Calu3 (cell line): ENCODE results near the gene CTNND2. TPM values are rescaled to one million over a fixed set of nuclear protein-coding genes. Genes with fewer than 3 reads are reported as not detected.

Experiments
- BruUV-seq: library from RNA; stranded (reverse); fragments of 400-500 nt; replicated peaks from 2 replicates; lab custom pipeline; 2021; lab: Mats Ljungman, UMichigan
- CTCF ChIA-PET: fragments of 300-600 bp; sonication (Branson Sonifier 250); formaldehyde crosslinking; loops from one replicate; lab custom pipeline; 2022; ENCODE audit warnings: antibody characterized with exemption; lab: Charles Lee
- DNase-seq: peaks from one replicate; pipeline ENCODE4 v3.0.0; 2022
- H3K27ac Mint-ChIP-seq: one replicate; pipeline ENCODE4 v1.8.0; 2022; ENCODE audit warnings: mixed read lengths; ENCODE audit not compliant: unreplicated experiment
- H3K27me3 Mint-ChIP-seq: one replicate; pipeline ENCODE4 v1.8.0; 2022; ENCODE audit warnings: mixed read lengths; ENCODE audit not compliant: unreplicated experiment
- H3K36me3 Mint-ChIP-seq: one replicate; pipeline ENCODE4 v1.8.0; 2022; ENCODE audit warnings: mild to moderate bottlenecking, moderate library complexity, mixed read lengths; ENCODE audit not compliant: insufficient read depth, unreplicated experiment
- H3K4me1 Mint-ChIP-seq: one replicate; pipeline ENCODE4 v1.8.0; 2022; ENCODE audit warnings: mild to moderate bottlenecking, low read depth, mixed read lengths; ENCODE audit not compliant: unreplicated experiment
- H3K4me3 Mint-ChIP-seq: one replicate; pipeline ENCODE4 v1.8.0; 2022; ENCODE audit warnings: mild to moderate bottlenecking, low read depth, moderate library complexity, mixed read lengths; ENCODE audit not compliant: unreplicated experiment
- H3K9me3 Mint-ChIP-seq: one replicate; pipeline ENCODE4 v1.8.0; 2022; ENCODE audit warnings: low read depth, mixed read lengths; ENCODE audit not compliant: unreplicated experiment
- intact Hi-C: fragments of 100-400 bp; cut with micrococcal nuclease; formaldehyde crosslinking; loops from one replicate; pipeline ENCODE4 v1.10.0; 2022; ENCODE audit not compliant: unreplicated experiment
- total RNA-seq: library from RNA; stranded (reverse); gene quantifications from 2 replicates; pipeline ENCODE4 v1.2.3, GENCODE V29; 2022
- TF ChIP-seq, protein P1 (sequence below): fragments of 200-600 bp; IDR thresholded peaks from one replicate; pipeline ENCODE4 v1.8.0; 2022; ENCODE audit warnings: antibody characterized with exemption; ENCODE audit not compliant: unreplicated experiment

The CTNND2 gene
- total RNA-seq, 1 experiment from 2014 or later = 19.6 TPM

GRCh38 chr5:11524188-11524587 lies 380.1 kb downstream of the CTNND2 start:
- Mint-ChIP-seq H3K27ac (no peak overlapping the region), H3K4me1 (peaks cover 20% of the 10 kb centered on the region), H3K27me3 (no peaks in the 10 kb centered on the region), H3K4me3 (no peak overlapping the region), H3K9me3 (no peaks in the 10 kb centered on the region), H3K36me3 (no peaks in the 10 kb centered on the region)
- CTCF ChIA-PET = no interaction called here
- TF ChIP-seq, protein P1, sequence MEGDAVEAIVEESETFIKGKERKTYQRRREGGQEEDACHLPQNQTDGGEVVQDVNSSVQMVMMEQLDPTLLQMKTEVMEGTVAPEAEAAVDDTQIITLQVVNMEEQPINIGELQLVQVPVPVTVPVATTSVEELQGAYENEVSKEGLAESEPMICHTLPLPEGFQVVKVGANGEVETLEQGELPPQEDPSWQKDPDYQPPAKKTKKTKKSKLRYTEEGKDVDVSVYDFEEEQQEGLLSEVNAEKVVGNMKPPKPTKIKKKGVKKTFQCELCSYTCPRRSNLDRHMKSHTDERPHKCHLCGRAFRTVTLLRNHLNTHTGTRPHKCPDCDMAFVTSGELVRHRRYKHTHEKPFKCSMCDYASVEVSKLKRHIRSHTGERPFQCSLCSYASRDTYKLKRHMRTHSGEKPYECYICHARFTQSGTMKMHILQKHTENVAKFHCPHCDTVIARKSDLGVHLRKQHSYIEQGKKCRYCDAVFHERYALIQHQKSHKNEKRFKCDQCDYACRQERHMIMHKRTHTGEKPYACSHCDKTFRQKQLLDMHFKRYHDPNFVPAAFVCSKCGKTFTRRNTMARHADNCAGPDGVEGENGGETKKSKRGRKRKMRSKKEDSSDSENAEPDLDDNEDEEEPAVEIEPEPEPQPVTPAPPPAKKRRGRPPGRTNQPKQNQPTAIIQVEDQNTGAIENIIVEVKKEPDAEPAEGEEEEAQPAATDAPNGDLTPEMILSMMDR = no peak
- BruUV-seq = no TSS peak
- intact Hi-C loops = no loop called here
- DNase-seq = no peak

- intact Hi-C loops = no loop called here
- CTCF ChIA-PET = no interaction called here
- Mint-ChIP-seq H3K36me3 (no peaks in the 10 kb centered on the region), H3K27me3 (no peaks in the 10 kb centered on the region), H3K4me3 (no peak overlapping the region), H3K9me3 (no peaks in the 10 kb centered on the region), H3K27ac (no peak overlapping the region), H3K4me1 (peaks cover 20% of the 10 kb centered on the region)
- TF ChIP-seq, protein P1 = no peak
- no TSS peak for BruUV-seq
- no peak for DNase-seq
Observed at GRCh38 chr5:11522796-11523195, 381.4 kb downstream of the CTNND2 start.

GRCh38 chr5:11520241-11520930 lies 383.9 kb downstream of the CTNND2 start:
- Mint-ChIP-seq H3K27me3 (no peaks in the 10 kb centered on the region), H3K4me3 (no peak overlapping the region), H3K4me1 (peaks cover 18% of the 10 kb centered on the region), H3K9me3 (no peaks in the 10 kb centered on the region), H3K27ac (no peak overlapping the region), H3K36me3 (no peaks in the 10 kb centered on the region)
- CTCF ChIA-PET = no interaction called here
- no peak for DNase-seq
- BruUV-seq = no TSS peak
- intact Hi-C loops = no loop called here
- TF ChIP-seq, protein P1 = no peak

- no peak overlapping the region for H3K4me3 Mint-ChIP-seq
- CTCF ChIA-PET = interaction anchor here (0.7 kb wide), 1 partner anchor 264 kb away, joined by 3 read pairs; no protein-coding TSS in a partner anchor
- no peaks in the 10 kb centered on the region for H3K36me3 Mint-ChIP-seq
- H3K9me3 Mint-ChIP-seq = no peaks in the 10 kb centered on the region
- no TSS peak for BruUV-seq
- DNase-seq = no peak
- H3K27me3 Mint-ChIP-seq = no peaks in the 10 kb centered on the region
- H3K4me1 Mint-ChIP-seq = peaks cover 7% of the 10 kb centered on the region
- intact Hi-C loops = no loop called here
- H3K27ac Mint-ChIP-seq = no peak overlapping the region
- TF ChIP-seq, protein P1 = no peak
Observed at GRCh38 chr5:11519236-11519635, 385.0 kb downstream of the CTNND2 start.
